ENCODE results near the gene SLC27A1.

DNA sequence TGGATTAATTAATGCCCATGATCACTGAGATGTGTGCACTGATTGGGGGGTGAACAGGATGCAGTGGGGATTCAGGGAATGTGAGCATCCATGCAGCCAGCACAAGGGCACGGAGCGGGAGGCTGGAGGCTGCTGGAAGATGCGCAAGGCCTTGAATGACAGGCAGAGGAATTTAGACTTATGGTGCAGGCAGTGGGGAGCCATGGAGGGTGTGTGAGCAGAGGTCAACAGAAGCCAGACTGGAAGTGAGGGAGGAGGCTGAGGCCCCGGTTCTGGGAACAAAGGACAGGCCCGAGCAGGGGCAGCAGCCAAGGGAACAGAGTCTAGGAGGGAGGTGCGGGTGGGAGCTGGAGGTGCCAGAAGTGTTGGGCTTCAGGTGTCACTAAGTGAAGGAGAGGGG, 77.8 kb downstream of the SLC27A1 start:
- TF ChIP-seq YY1 (IDR thresholded peaks at IDR 0.05) (no peak), SP1 (IDR thresholded peaks at IDR 0.05) (no peak), RAD21 (IDR thresholded peaks at IDR 0.05) (no peak), HNF4A (conservative IDR thresholded peaks at IDR 0.05) (no peak), JUND (IDR thresholded peaks at IDR 0.05) (no peak), RXRA (IDR thresholded peaks at IDR 0.05) (no peak), TAF1 (conservative IDR thresholded peaks at IDR 0.05) (no peak), NR2F2 (IDR thresholded peaks at IDR 0.05) (no peak), GABPA (IDR thresholded peaks at IDR 0.05 in 1 of 2, conservative IDR thresholded peaks at IDR 0.05 in 1 of 2) (no peak)
- TF ChIP-seq, protein P1, sequence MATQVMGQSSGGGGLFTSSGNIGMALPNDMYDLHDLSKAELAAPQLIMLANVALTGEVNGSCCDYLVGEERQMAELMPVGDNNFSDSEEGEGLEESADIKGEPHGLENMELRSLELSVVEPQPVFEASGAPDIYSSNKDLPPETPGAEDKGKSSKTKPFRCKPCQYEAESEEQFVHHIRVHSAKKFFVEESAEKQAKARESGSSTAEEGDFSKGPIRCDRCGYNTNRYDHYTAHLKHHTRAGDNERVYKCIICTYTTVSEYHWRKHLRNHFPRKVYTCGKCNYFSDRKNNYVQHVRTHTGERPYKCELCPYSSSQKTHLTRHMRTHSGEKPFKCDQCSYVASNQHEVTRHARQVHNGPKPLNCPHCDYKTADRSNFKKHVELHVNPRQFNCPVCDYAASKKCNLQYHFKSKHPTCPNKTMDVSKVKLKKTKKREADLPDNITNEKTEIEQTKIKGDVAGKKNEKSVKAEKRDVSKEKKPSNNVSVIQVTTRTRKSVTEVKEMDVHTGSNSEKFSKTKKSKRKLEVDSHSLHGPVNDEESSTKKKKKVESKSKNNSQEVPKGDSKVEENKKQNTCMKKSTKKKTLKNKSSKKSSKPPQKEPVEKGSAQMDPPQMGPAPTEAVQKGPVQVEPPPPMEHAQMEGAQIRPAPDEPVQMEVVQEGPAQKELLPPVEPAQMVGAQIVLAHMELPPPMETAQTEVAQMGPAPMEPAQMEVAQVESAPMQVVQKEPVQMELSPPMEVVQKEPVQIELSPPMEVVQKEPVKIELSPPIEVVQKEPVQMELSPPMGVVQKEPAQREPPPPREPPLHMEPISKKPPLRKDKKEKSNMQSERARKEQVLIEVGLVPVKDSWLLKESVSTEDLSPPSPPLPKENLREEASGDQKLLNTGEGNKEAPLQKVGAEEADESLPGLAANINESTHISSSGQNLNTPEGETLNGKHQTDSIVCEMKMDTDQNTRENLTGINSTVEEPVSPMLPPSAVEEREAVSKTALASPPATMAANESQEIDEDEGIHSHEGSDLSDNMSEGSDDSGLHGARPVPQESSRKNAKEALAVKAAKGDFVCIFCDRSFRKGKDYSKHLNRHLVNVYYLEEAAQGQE (IDR thresholded peaks at IDR 0.05), result no peak
- TF ChIP-seq, protein P2, sequence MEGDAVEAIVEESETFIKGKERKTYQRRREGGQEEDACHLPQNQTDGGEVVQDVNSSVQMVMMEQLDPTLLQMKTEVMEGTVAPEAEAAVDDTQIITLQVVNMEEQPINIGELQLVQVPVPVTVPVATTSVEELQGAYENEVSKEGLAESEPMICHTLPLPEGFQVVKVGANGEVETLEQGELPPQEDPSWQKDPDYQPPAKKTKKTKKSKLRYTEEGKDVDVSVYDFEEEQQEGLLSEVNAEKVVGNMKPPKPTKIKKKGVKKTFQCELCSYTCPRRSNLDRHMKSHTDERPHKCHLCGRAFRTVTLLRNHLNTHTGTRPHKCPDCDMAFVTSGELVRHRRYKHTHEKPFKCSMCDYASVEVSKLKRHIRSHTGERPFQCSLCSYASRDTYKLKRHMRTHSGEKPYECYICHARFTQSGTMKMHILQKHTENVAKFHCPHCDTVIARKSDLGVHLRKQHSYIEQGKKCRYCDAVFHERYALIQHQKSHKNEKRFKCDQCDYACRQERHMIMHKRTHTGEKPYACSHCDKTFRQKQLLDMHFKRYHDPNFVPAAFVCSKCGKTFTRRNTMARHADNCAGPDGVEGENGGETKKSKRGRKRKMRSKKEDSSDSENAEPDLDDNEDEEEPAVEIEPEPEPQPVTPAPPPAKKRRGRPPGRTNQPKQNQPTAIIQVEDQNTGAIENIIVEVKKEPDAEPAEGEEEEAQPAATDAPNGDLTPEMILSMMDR (IDR thresholded peaks at IDR 0.05; ENCODE audit: low read depth, low read length, missing input control), result no peak
- TF ChIP-seq, protein P3, sequence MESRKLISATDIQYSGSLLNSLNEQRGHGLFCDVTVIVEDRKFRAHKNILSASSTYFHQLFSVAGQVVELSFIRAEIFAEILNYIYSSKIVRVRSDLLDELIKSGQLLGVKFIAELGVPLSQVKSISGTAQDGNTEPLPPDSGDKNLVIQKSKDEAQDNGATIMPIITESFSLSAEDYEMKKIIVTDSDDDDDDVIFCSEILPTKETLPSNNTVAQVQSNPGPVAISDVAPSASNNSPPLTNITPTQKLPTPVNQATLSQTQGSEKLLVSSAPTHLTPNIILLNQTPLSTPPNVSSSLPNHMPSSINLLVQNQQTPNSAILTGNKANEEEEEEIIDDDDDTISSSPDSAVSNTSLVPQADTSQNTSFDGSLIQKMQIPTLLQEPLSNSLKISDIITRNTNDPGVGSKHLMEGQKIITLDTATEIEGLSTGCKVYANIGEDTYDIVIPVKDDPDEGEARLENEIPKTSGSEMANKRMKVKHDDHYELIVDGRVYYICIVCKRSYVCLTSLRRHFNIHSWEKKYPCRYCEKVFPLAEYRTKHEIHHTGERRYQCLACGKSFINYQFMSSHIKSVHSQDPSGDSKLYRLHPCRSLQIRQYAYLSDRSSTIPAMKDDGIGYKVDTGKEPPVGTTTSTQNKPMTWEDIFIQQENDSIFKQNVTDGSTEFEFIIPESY (IDR thresholded peaks at IDR 0.05), result no peak
- TF ChIP-seq, protein P4, sequence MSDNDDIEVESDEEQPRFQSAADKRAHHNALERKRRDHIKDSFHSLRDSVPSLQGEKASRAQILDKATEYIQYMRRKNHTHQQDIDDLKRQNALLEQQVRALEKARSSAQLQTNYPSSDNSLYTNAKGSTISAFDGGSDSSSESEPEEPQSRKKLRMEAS (IDR thresholded peaks at IDR 0.05), result no peak
- TF ChIP-seq, protein P5, sequence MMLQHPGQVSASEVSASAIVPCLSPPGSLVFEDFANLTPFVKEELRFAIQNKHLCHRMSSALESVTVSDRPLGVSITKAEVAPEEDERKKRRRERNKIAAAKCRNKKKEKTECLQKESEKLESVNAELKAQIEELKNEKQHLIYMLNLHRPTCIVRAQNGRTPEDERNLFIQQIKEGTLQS (IDR thresholded peaks at IDR 0.05), result no peak

All from liver (tissue), 3 donors.